GM12878 (cell line): ENCODE data around the gene ROBO1. TPM values are rescaled to one million over a fixed set of nuclear protein-coding genes. Genes with fewer than 3 reads are reported as not detected.

Experiments
- ATAC-seq: fragments of 200-7000 bp; cut with Tn5 transposase; 3 replicates; pipeline ENCODE4 v1.9.1; 2020; ENCODE audit warnings: mild to moderate bottlenecking, moderate library complexity
- BruUV-seq: library from RNA; stranded (reverse); fragments of 400-500 nt; replicated peaks from 2 replicates; lab custom pipeline; 2021; lab: Mats Ljungman, UMichigan
- CTCF ChIA-PET: fragments of 300-600 bp; sonication (Branson Sonifier 250); formaldehyde crosslinking; extraction: SDS; loops from one replicate; lab custom pipeline; 2021; ENCODE audit warnings: inconsistent platforms; lab: Yijun Ruan, JAX
- POLR2A ChIA-PET: fragments of 350-600 bp; formaldehyde crosslinking; extraction: SDS; loops from one replicate; lab custom pipeline; 2021; ENCODE audit warnings: inconsistent platforms; lab: Charles Lee
- RAD21 ChIA-PET: fragments of 300-600 bp; sonication (Branson Sonifier 250); formaldehyde crosslinking; loops from one replicate; lab custom pipeline; 2023; ENCODE audit warnings: antibody characterized with exemption; ENCODE audit not compliant: unreplicated experiment; lab: Charles Lee
- SMC1A ChIA-PET: fragments of 300-600 bp; sonication (Branson Sonifier 250); formaldehyde crosslinking; loops from one replicate; lab custom pipeline; 2023; ENCODE audit not compliant: unreplicated experiment, uncharacterized antibody; lab: Charles Lee
- DNase-seq: peaks from one replicate; pipeline ENCODE4 v3.0.0-alpha.2; 2011; ENCODE audit warnings: low read depth, low spot score
- FAIRE-seq: peaks from 3 replicates; lab custom pipeline; 2011; peaks lifted over from hg19 to GRCh38; lab: Jason Lieb, UNC
- H2AFZ ChIP-seq: 2 replicates; pipeline ENCODE4 v1.6.0; 2011; ENCODE audit warnings: low read depth, low read length, control low read depth; ENCODE audit not compliant: control insufficient read depth
- H3K27ac ChIP-seq: 2 replicates; pipeline ENCODE4 v1.5.1; 2011; ENCODE audit warnings: control low read depth; ENCODE audit not compliant: control insufficient read depth, insufficient read depth
- H3K27me3 ChIP-seq, 2 experiments: replicated peaks in 1 of 2; 2 replicates each; pipeline versions ENCODE4 v1.6.0 to v1.6.1; 2011; ENCODE audit warnings: low read length in 1 of 2; ENCODE audit not compliant: control insufficient read depth in 2 of 2, insufficient read depth in 2 of 2
- H3K36me3 ChIP-seq, 2 experiments: 2 replicates each; pipeline ENCODE4 v1.5.1; 2011; ENCODE audit warnings: low read length in 1 of 2; ENCODE audit not compliant: control insufficient read depth in 2 of 2, insufficient read depth in 2 of 2
- H3K4me1 ChIP-seq: 2 replicates; pipeline ENCODE4 v1.6.1; 2011; ENCODE audit warnings: mild to moderate bottlenecking, low read length, moderate library complexity, mixed read lengths; ENCODE audit not compliant: control insufficient read depth, insufficient read depth
- H3K4me2 ChIP-seq: 2 replicates; pipeline ENCODE4 v1.6.0; 2011; ENCODE audit warnings: control low read depth; ENCODE audit not compliant: control insufficient read depth, insufficient read depth
- H3K4me3 ChIP-seq: fragments of 200-600 bp; sonication (generic); 2 replicates; pipeline ENCODE4 v1.5.1; 2016
- H3K79me2 ChIP-seq: 2 replicates; pipeline ENCODE4 v1.6.0; 2011; ENCODE audit warnings: low read length; ENCODE audit not compliant: control insufficient read depth, insufficient read depth
- H3K9ac ChIP-seq: 2 replicates; pipeline ENCODE4 v1.8.0; 2011; ENCODE audit warnings: low read length, control low read depth, mixed read lengths; ENCODE audit not compliant: control insufficient read depth, insufficient read depth
- H3K9me3 ChIP-seq: replicated peaks from 3 replicates; pipeline ENCODE4 v1.5.1; 2011; ENCODE audit warnings: mild to moderate bottlenecking, low read length; ENCODE audit not compliant: control insufficient read depth, insufficient read depth
- H4K20me1 ChIP-seq: 2 replicates; pipeline ENCODE4 v1.6.0; 2011; ENCODE audit not compliant: control insufficient read depth, insufficient read depth
- CBX3 ChIP-seq: fragments of 200-600 bp; sonication (generic); IDR thresholded peaks from 2 replicates; pipeline ENCODE4 v1.6.1; 2016; ENCODE audit warnings: low read depth, borderline replicate concordance
- CUX1 ChIP-seq: IDR thresholded peaks from 2 replicates; pipeline ENCODE4 v1.6.1; 2012; ENCODE audit warnings: improper control_type of control experiment, low read depth, low read length; ENCODE audit not compliant: insufficient replicate concordance
- DPF2 ChIP-seq: fragments of 450-650 bp; IDR thresholded peaks from 2 replicates; pipeline ENCODE4 v1.6.1; 2017; ENCODE audit warnings: mild to moderate bottlenecking
- EZH2 ChIP-seq: IDR thresholded peaks from 2 replicates; pipeline ENCODE4 v1.6.1; 2012; ENCODE audit warnings: low read depth, mild to moderate bottlenecking, control low read depth, inconsistent platforms, low read length, borderline replicate concordance; ENCODE audit not compliant: control insufficient read depth
- FOXM1 ChIP-seq: IDR thresholded peaks from 2 replicates; pipeline ENCODE4 v1.6.1; 2012; ENCODE audit warnings: low read depth, mild to moderate bottlenecking, inconsistent platforms, low read length, moderate library complexity
- NR2C2 ChIP-seq: IDR thresholded peaks from 2 replicates; pipeline ENCODE4 v1.6.1; 2011; ENCODE audit warnings: borderline replicate concordance, low read depth; ENCODE audit not compliant: control insufficient read depth, insufficient read length
- SMARCA5 ChIP-seq: fragments of 450-650 bp; IDR thresholded peaks from 2 replicates; pipeline ENCODE4 v1.6.1; 2017; ENCODE audit warnings: mild to moderate bottlenecking
- SP1 ChIP-seq: IDR thresholded peaks from one replicate; pipeline ENCODE4 v1.6.1; 2011; ENCODE audit warnings: low read depth, low read length
- USF2 ChIP-seq: IDR thresholded peaks from 2 replicates; pipeline ENCODE4 v1.6.1; 2011; ENCODE audit warnings: low read depth, low read length, improper control_type of control experiment, borderline replicate concordance
- YY1 ChIP-seq: IDR thresholded peaks from 2 replicates; pipeline ENCODE4 v1.6.1; 2011; ENCODE audit warnings: low read depth, mild to moderate bottlenecking, low read length
- ZSCAN29 ChIP-seq: fragments of 450-650 bp; IDR thresholded peaks from 2 replicates; pipeline ENCODE4 v1.6.1; 2017; ENCODE audit warnings: mild to moderate bottlenecking, moderate library complexity
- WGBS: methylation state at CpG from one replicate; pipeline ENCODE4 v1.1.6; 2016; ENCODE audit warnings: low lambda C conversion rate; ENCODE audit not compliant: insufficient replicate concordance, insufficient coverage; ENCODE audit errors: missing lambda C conversion rate; 5-methylcytosine and 5-hydroxymethylcytosine counted together
- in situ Hi-C: fragments of 300-500 bp; cut with MboI; formaldehyde crosslinking; loops from 9 replicates; pipeline ENCODE4 v1.14.3; 2018; ENCODE audit warnings: mixed read lengths
- intact Hi-C: fragments of 100-400 bp; cut with micrococcal nuclease; formaldehyde crosslinking; loops from one replicate; pipeline ENCODE4 v1.14.2; 2022; ENCODE audit not compliant: unreplicated experiment
- polyA plus RNA-seq, 11 experiments: library from polyadenylated mRNA; depleted of rRNA in 4 of 11; unstranded in 6 of 11; stranded (reverse) in 5 of 11; fragments of >200 nt; fragmentation: Nextera tagmentation in 4 of 11; fragmentation: Illumina TruSeq in 1 of 11; extraction: Ambion mirVana in 4 of 11; extraction: Trizol in 1 of 11; gene quantifications; 1 replicate in 1 of 11; 2 replicates in 10 of 11; pipeline versions ENCODE4 v1.2.1 to v1.2.3, GENCODE V29; 2011 to 2016; ENCODE audit warnings: inconsistent platforms in 2 of 11, missing spikeins in 2 of 11, low read depth in 1 of 11
- total RNA-seq, 4 experiments: library from RNA; depleted of rRNA in 3 of 4; stranded (reverse); fragments of >200 nt in 3 of 4; fragmentation: Illumina TruSeq in 1 of 4; extraction: Trizol in 1 of 4; gene quantifications; 2 replicates each; pipeline versions ENCODE4 v1.2.1 to v1.2.3, GENCODE V29; 2013 to 2021
- TF ChIP-seq, protein P1 (sequence below): fragments of 150-350 bp; IDR thresholded peaks from 2 replicates; pipeline ENCODE4 v1.6.1; 2016; ENCODE audit warnings: low read depth, low read length
- TF ChIP-seq, protein P2 (sequence below): fragments of 150-350 bp; IDR thresholded peaks from 2 replicates; pipeline ENCODE4 v1.6.1; 2014; ENCODE audit warnings: mild to moderate bottlenecking, low read depth, low read length

The ROBO1 gene
- total and polyA plus RNA-seq, 10 of the 15 experiments (the other 5 are each of a cell fraction or from before 2014, with no cell fraction given): 0.29 to 46.5 (median 1.2) TPM

- H3K9me3 ChIP-seq: no peaks in the 10 kb centered on the region
- TF ChIP-seq NR2C2 (no peak), USF2 (no peak), DPF2 (no peak), YY1 (no peak), SP1 (no peak), CBX3 (no peak), ZSCAN29 (no peak), SMARCA5 (no peak), CUX1 (no peak), EZH2 (no peak), FOXM1 (no peak)
- TF ChIP-seq, protein P1, sequence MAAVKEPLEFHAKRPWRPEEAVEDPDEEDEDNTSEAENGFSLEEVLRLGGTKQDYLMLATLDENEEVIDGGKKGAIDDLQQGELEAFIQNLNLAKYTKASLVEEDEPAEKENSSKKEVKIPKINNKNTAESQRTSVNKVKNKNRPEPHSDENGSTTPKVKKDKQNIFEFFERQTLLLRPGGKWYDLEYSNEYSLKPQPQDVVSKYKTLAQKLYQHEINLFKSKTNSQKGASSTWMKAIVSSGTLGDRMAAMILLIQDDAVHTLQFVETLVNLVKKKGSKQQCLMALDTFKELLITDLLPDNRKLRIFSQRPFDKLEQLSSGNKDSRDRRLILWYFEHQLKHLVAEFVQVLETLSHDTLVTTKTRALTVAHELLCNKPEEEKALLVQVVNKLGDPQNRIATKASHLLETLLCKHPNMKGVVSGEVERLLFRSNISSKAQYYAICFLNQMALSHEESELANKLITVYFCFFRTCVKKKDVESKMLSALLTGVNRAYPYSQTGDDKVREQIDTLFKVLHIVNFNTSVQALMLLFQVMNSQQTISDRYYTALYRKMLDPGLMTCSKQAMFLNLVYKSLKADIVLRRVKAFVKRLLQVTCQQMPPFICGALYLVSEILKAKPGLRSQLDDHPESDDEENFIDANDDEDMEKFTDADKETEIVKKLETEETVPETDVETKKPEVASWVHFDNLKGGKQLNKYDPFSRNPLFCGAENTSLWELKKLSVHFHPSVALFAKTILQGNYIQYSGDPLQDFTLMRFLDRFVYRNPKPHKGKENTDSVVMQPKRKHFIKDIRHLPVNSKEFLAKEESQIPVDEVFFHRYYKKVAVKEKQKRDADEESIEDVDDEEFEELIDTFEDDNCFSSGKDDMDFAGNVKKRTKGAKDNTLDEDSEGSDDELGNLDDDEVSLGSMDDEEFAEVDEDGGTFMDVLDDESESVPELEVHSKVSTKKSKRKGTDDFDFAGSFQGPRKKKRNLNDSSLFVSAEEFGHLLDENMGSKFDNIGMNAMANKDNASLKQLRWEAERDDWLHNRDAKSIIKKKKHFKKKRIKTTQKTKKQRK: no peak
- TF ChIP-seq, protein P2, sequence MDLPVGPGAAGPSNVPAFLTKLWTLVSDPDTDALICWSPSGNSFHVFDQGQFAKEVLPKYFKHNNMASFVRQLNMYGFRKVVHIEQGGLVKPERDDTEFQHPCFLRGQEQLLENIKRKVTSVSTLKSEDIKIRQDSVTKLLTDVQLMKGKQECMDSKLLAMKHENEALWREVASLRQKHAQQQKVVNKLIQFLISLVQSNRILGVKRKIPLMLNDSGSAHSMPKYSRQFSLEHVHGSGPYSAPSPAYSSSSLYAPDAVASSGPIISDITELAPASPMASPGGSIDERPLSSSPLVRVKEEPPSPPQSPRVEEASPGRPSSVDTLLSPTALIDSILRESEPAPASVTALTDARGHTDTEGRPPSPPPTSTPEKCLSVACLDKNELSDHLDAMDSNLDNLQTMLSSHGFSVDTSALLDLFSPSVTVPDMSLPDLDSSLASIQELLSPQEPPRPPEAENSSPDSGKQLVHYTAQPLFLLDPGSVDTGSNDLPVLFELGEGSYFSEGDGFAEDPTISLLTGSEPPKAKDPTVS: no peak
Observed at GRCh38 chr3:79085171-79085570, 682.6 kb downstream of the ROBO1 start.

More at GRCh38 chr3:79085171-79085570, 682.6 kb downstream of the ROBO1 start:
- no peak overlapping the region for H3K9ac ChIP-seq
- ATAC-seq: no peak
- in situ Hi-C loops: no loop called here
- H3K36me3 ChIP-seq: no peaks in the 10 kb centered on the region
- H4K20me1 ChIP-seq: no peaks in the 10 kb centered on the region
- DNase-seq: no peak
- ChIA-PET CTCF (interaction anchor here (1.1 to 7.5 kb wide), 12 partner anchors 16 to 439 kb away, joined by 3 to 222 read pairs (median 6); no protein-coding TSS in a partner anchor), POLR2A (no interaction called here), SMC1A (interaction anchor here (0.7 to 7.3 kb wide), 10 partner anchors 10 to 440 kb away, joined by 3 to 88 read pairs (median 4); no protein-coding TSS in a partner anchor), RAD21 (interaction anchor here (1.3 to 5.4 kb wide), 6 partner anchors 16 to 434 kb away, joined by 3 to 124 read pairs (median 5); no protein-coding TSS in a partner anchor)
- WGBS: 0% methylated on average over 1 of the region's 1 CpG
- no peak overlapping the region for H3K4me3 ChIP-seq
- no peaks in the 10 kb centered on the region for H3K27me3 ChIP-seq
- no peaks in the 10 kb centered on the region for H3K4me1 ChIP-seq
- FAIRE-seq: no peak
- BruUV-seq: no TSS peak
- no peak overlapping the region for H3K27ac ChIP-seq
- no peak overlapping the region for H3K4me2 ChIP-seq
- intact Hi-C loops: loop anchor here (5.0 kb wide), 1 partner anchor 412 kb away; no protein-coding TSS in a partner anchor
- H2AFZ ChIP-seq: no peak overlapping the region
- H3K79me2 ChIP-seq: no peaks in the 10 kb centered on the region
